Liver (tissue), 9 donors: ENCODE data around the gene CPNE4. TPM values are rescaled to one million over a fixed set of nuclear protein-coding genes. Genes with fewer than 3 reads are reported as not detected.
A peak's percentile ranks its signal among the peaks of the same experiment; 100 is the strongest.

Experiments
- DNase-seq: peaks from one replicate; pipeline ENCODE4 v3.0.0-alpha.2; 2017; ENCODE audit warnings: low spot score
- H3K27ac ChIP-seq, 2 donors: one replicate each; pipeline ENCODE4 v1.7.0; 2013; ENCODE audit warnings: inconsistent platforms in 2 of 2, low read length in 2 of 2, control low read depth in 1 of 2, low read depth in 1 of 2, mild to moderate bottlenecking in 1 of 2
- H3K27me3 ChIP-seq, 4 donors: one replicate each; pipeline versions ENCODE4 v1.6.1 to v1.7.0; 2013; ENCODE audit warnings: low read length in 3 of 4, inconsistent platforms in 1 of 4, mild to moderate bottlenecking in 1 of 4, moderate library complexity in 1 of 4; ENCODE audit not compliant: control insufficient read depth in 4 of 4, insufficient read depth in 4 of 4
- H3K36me3 ChIP-seq, 4 donors: one replicate each; pipeline versions ENCODE4 v1.6.1 to v1.7.0; 2013; ENCODE audit warnings: low read length in 3 of 4, mild to moderate bottlenecking in 3 of 4, low read depth in 1 of 4, moderate library complexity in 1 of 4; ENCODE audit not compliant: control insufficient read depth in 4 of 4, insufficient read depth in 3 of 4
- H3K4me1 ChIP-seq, 4 donors: one replicate each; pipeline versions ENCODE4 v1.6.1 to v1.7.0; 2013; ENCODE audit warnings: low read length in 3 of 4, mild to moderate bottlenecking in 3 of 4, moderate library complexity in 1 of 4; ENCODE audit not compliant: control insufficient read depth in 4 of 4, insufficient read depth in 4 of 4
- H3K4me3 ChIP-seq, 3 donors: one replicate each; pipeline versions ENCODE4 v1.6.1 to v1.7.0; 2013; ENCODE audit warnings: low read length in 3 of 3, control low read depth in 1 of 3, low read depth in 1 of 3, mild to moderate bottlenecking in 1 of 3
- H3K9ac ChIP-seq, 2 donors: one replicate each; pipeline ENCODE4 v1.7.0; 2013; ENCODE audit warnings: low read length in 2 of 2, mild to moderate bottlenecking in 2 of 2, moderate library complexity in 2 of 2, control low read depth in 1 of 2, low read depth in 1 of 2
- H3K9me3 ChIP-seq, 4 donors: one replicate each; pipeline versions ENCODE4 v1.6.1 to v1.7.0; 2013; ENCODE audit warnings: low read length in 3 of 4; ENCODE audit not compliant: control insufficient read depth in 4 of 4
- CTCF ChIP-seq: fragments of 150-350 bp; IDR thresholded peaks from 2 replicates; pipeline ENCODE4 v1.5.1; 2017; ENCODE audit warnings: improper control_type of control experiment, low read depth, low read length; ENCODE audit not compliant: missing input control
- EGR1 ChIP-seq, 2 donors: IDR thresholded peaks; 2 replicates each; pipeline ENCODE4 v1.6.1; 2016 to 2018; ENCODE audit warnings: antibody characterized with exemption in 2 of 2, low read depth in 2 of 2
- GABPA ChIP-seq, 2 donors: IDR thresholded peaks in 1 of 2; conservative IDR thresholded peaks in 1 of 2; 2 replicates each; pipeline ENCODE4 v1.6.1; 2016; ENCODE audit warnings: antibody characterized with exemption in 2 of 2, mild to moderate bottlenecking in 1 of 2, moderate library complexity in 1 of 2
- HNF4A ChIP-seq, 2 donors: conservative IDR thresholded peaks; 2 replicates each; pipeline ENCODE4 v1.6.1; 2016; ENCODE audit warnings: antibody characterized with exemption in 2 of 2, mild to moderate bottlenecking in 2 of 2
- HNF4G ChIP-seq: IDR thresholded peaks from 2 replicates; pipeline ENCODE4 v1.6.1; 2016; ENCODE audit warnings: antibody characterized with exemption
- JUND ChIP-seq, 2 donors: IDR thresholded peaks; 2 replicates each; pipeline ENCODE4 v1.6.1; 2016; ENCODE audit warnings: antibody characterized with exemption in 2 of 2
- MAX ChIP-seq: IDR thresholded peaks from 2 replicates; pipeline ENCODE4 v1.6.1; 2016; ENCODE audit warnings: antibody characterized with exemption
- NR2F2 ChIP-seq: IDR thresholded peaks from 2 replicates; pipeline ENCODE4 v1.6.1; 2016; ENCODE audit warnings: antibody characterized with exemption
- RAD21 ChIP-seq, 2 donors: IDR thresholded peaks; 2 replicates each; pipeline ENCODE4 v1.6.1; 2016; ENCODE audit warnings: antibody characterized with exemption in 2 of 2, mild to moderate bottlenecking in 2 of 2
- REST ChIP-seq: IDR thresholded peaks from 2 replicates; pipeline ENCODE4 v1.6.1; 2016; ENCODE audit warnings: antibody characterized with exemption, mild to moderate bottlenecking
- RXRA ChIP-seq, 2 donors: IDR thresholded peaks; 2 replicates each; pipeline ENCODE4 v1.6.1; 2017 to 2018; ENCODE audit warnings: antibody characterized with exemption in 2 of 2, mild to moderate bottlenecking in 1 of 2
- SP1 ChIP-seq: IDR thresholded peaks from 2 replicates; pipeline ENCODE4 v1.6.1; 2018; ENCODE audit warnings: antibody characterized with exemption, mild to moderate bottlenecking
- TAF1 ChIP-seq: conservative IDR thresholded peaks from 2 replicates; pipeline ENCODE4 v1.6.1; 2016; ENCODE audit warnings: antibody characterized with exemption, mild to moderate bottlenecking
- YY1 ChIP-seq: IDR thresholded peaks from 2 replicates; pipeline ENCODE4 v1.6.1; 2016; ENCODE audit warnings: antibody characterized with exemption, mild to moderate bottlenecking
- WGBS: extraction: QIAGEN DNeasy Blood & Tissue Kit; methylation state at CpG from one replicate; pipeline ENCODE4 v1.1.7; 2013; 5-methylcytosine and 5-hydroxymethylcytosine counted together
- polyA plus RNA-seq, 2 donors: library from polyadenylated mRNA; stranded (reverse) in 1 of 2; unstranded in 1 of 2; fragments of 200-250 nt in 1 of 2; fragments of >200 nt in 1 of 2; fragmentation: Nextera tagmentation in 1 of 2; extraction: Ambion mirVana in 1 of 2; gene quantifications; one replicate each; pipeline versions ENCODE4 v1.2.1 to v1.2.3, GENCODE V29; 2013 to 2015
- total RNA-seq, 2 donors: library from RNA; depleted of rRNA; stranded (reverse); fragments of >200 nt; gene quantifications; one replicate each; pipeline ENCODE4 v1.2.3, GENCODE V29; 2014
- donor health status: healthy.
- donor health status: healthy.
- donor health status: healthy.
- donor health status: healthy.
- donor health status: healthy.

Gene CPNE4
- total and polyA plus RNA-seq, 4 donors = under 0.01 to 0.03 TPM; not detected in 2

- no peaks in the 10 kb centered on the region for H3K36me3 ChIP-seq
- no peaks in the 10 kb centered on the region for H3K4me1 ChIP-seq
- H3K4me3 ChIP-seq = no peak overlapping the region
- H3K9ac ChIP-seq = no peak overlapping the region
- peaks cover 0 to 6% (median under 1%) of the 10 kb centered on the region in 4 donors for H3K9me3 ChIP-seq
- TF ChIP-seq EGR1 (IDR thresholded peaks at IDR 0.05; ENCODE audit: low read depth in 2 of 2) = no peak
- TF ChIP-seq HNF4A (conservative IDR thresholded peaks at IDR 0.05) = peak; percentile 8 to 34
- TF ChIP-seq TAF1 = no peak
- no peak for TF ChIP-seq RXRA (IDR thresholded peaks at IDR 0.05)
- TF ChIP-seq RAD21 (IDR thresholded peaks at IDR 0.05) = no peak
- no peak overlapping the region for H3K27ac ChIP-seq
- WGBS = 48% methylated on average over 4 of the region's 4 CpGs
- no peak for DNase-seq
- H3K27me3 ChIP-seq = no peaks in the 10 kb centered on the region
Observed at GRCh38 chr3:131831608-131832007, 203.2 kb downstream of the CPNE4 start.

GRCh38 chr3:131821191-131821762, 213.5 kb downstream of the CPNE4 start:
- DNase-seq = no peak
- no peak overlapping the region for H3K4me3 ChIP-seq
- no peaks in the 10 kb centered on the region for H3K27me3 ChIP-seq
- TF ChIP-seq EGR1 (IDR thresholded peaks at IDR 0.05; ENCODE audit: low read depth in 2 of 2) = no peak
- no peak for TF ChIP-seq HNF4A (conservative IDR thresholded peaks at IDR 0.05)
- no peak for TF ChIP-seq SP1
- TF ChIP-seq REST = no peak
- no peak for TF ChIP-seq NR2F2
- no peak for TF ChIP-seq TAF1
- no peak for TF ChIP-seq CTCF
- no peaks in the 10 kb centered on the region for H3K9me3 ChIP-seq
- WGBS = 74% methylated on average over 3 of the region's 3 CpGs
- H3K4me1 ChIP-seq = no peaks in the 10 kb centered on the region
- H3K36me3 ChIP-seq = no peaks in the 10 kb centered on the region
- no peak overlapping the region for H3K9ac ChIP-seq
- H3K27ac ChIP-seq = no peak overlapping the region

GRCh38 chr3:131819381-131820055, 215.3 kb downstream of the CPNE4 start:
- TF ChIP-seq HNF4G (no peak), JUND (IDR thresholded peaks at IDR 0.05) (no peak), YY1 (no peak), MAX (no peak), GABPA (IDR thresholded peaks at IDR 0.05 in 1 of 2, conservative IDR thresholded peaks at IDR 0.05 in 1 of 2) (no peak), NR2F2 (no peak)
- Histone ChIP-seq H3K4me3 (no peak overlapping the region), H3K4me1 (no peaks in the 10 kb centered on the region), H3K9me3 (no peaks in the 10 kb centered on the region), H3K27me3 (no peaks in the 10 kb centered on the region), H3K9ac (no peak overlapping the region), H3K36me3 (no peaks in the 10 kb centered on the region), H3K27ac (no peak overlapping the region)
- no peak for DNase-seq
- WGBS = 72% methylated on average over 5 of the region's 5 CpGs
